ENCODE results near the gene LGALS9B. TPM values are rescaled to one million over a fixed set of nuclear protein-coding genes. Genes with fewer than 3 reads are reported as not detected.
"Not testable (repeated sequence)": the region's sequence is repeated elsewhere in the genome, so short reads cannot be mapped to it uniquely, and the experiment has no call there.

The LGALS9B gene
- total and polyA plus RNA-seq, 4 donors, result 0.21 to 0.67 TPM; not detected in 2

DNA sequence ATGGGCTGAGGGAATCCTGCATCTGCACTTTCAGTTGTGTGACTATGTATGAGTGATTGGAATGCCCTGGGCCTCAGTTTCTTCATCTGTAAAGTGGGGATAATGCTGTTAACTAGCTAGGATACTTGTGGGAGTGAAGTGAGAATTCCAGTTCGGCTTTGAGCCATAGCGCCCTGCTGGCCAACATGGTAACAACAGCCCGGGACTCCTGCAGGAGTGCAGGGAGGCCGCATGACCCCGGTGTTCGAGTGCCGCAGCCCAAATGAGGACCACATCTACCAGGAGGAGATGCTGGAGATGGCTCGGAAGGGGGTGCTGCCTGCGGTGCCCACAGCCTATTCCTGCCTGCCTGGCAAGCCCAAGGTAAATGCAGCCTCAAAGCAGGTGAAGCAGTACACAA, 23.7 kb downstream of the LGALS9B start:
- H3K27me3 ChIP-seq (ENCODE audit: control insufficient read depth in 1 of 2, insufficient read depth in 2 of 2, low read length in 1 of 2); H3K36me3 ChIP-seq (ENCODE audit: control insufficient read depth in 1 of 2, insufficient read depth in 2 of 2, low read length in 1 of 2); ATAC-seq (ENCODE audit: low FRiP score); H3K4me1 ChIP-seq (ENCODE audit: control insufficient read depth in 1 of 2, insufficient read depth in 2 of 2, low read length in 2 of 2); H3K4me3 ChIP-seq (ENCODE audit: low read length in 2 of 2); intact Hi-C loops (cut with DNase I); H3K9me3 ChIP-seq (ENCODE audit: control insufficient read depth, low read length); DNase-seq; H3K27ac ChIP-seq (ENCODE audit: low read depth in 1 of 2, low read length in 2 of 2): not testable (repeated sequence)
- 71 to 76% methylated on average over 2 to 3 of the region's 9 CpGs for WGBS, 2 donors

DNA sequence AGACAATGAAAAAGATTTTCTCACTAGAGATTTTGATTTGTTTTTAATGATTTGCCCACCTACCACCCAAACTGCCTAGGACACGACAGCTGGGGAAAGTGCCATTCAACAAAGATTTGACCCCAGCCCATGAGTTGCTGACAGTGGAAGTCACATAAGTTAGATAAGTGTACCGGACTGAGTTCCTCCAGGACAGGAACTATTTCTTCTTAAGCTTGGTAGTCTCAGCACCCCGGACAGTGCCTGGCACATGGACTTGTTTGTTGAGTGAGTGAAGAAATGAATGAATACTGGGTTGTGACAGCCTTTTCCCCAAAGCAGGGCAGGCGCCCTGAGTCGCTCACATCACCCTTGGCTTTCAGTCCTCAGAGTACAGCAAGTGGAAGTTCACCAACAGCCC, 26.7 kb downstream of the LGALS9B start:
- H3K9me3 ChIP-seq (ENCODE audit: control insufficient read depth, low read length); DNase-seq; H3K4me1 ChIP-seq (ENCODE audit: control insufficient read depth in 1 of 2, insufficient read depth in 2 of 2, low read length in 2 of 2); intact Hi-C loops (cut with DNase I); H3K27ac ChIP-seq (ENCODE audit: low read depth in 1 of 2, low read length in 2 of 2); H3K4me3 ChIP-seq (ENCODE audit: low read length in 2 of 2); H3K27me3 ChIP-seq (ENCODE audit: control insufficient read depth in 1 of 2, insufficient read depth in 2 of 2, low read length in 1 of 2); ATAC-seq (ENCODE audit: low FRiP score); H3K36me3 ChIP-seq (ENCODE audit: control insufficient read depth in 1 of 2, insufficient read depth in 2 of 2, low read length in 1 of 2): not testable (repeated sequence)
- WGBS, 2 donors, result 46 to 53% methylated on average over 3 of the region's 5 CpGs

DNA sequence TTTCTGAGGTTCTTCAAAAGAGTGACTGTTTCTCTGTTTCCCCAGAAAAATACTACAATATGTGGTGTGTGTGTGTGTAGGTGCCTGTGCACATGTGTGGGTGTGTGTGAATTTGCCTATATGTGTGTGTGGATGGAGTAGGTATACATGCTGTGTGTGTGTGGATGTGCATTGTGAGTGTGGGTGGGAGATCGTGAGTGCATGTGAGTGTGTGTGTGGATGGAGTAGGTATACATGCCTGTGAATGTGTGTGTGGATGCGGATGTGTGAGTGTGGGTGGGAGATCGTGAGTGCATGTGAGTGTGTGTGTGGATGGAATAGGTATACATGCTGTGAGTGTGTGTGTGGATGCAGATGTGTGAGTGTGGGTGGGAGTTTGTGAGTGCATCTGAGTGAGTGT, 32.2 kb downstream of the LGALS9B start:
- 86 to 95% methylated on average over 3 of the region's 3 CpGs for WGBS, 2 donors
- H3K36me3 ChIP-seq (ENCODE audit: control insufficient read depth in 1 of 2, insufficient read depth in 2 of 2, low read length in 1 of 2); H3K4me1 ChIP-seq (ENCODE audit: control insufficient read depth in 1 of 2, insufficient read depth in 2 of 2, low read length in 2 of 2); H3K4me3 ChIP-seq (ENCODE audit: low read length in 2 of 2); H3K27me3 ChIP-seq (ENCODE audit: control insufficient read depth in 1 of 2, insufficient read depth in 2 of 2, low read length in 1 of 2); H3K27ac ChIP-seq (ENCODE audit: low read depth in 1 of 2, low read length in 2 of 2); H3K9me3 ChIP-seq (ENCODE audit: control insufficient read depth, low read length); DNase-seq; ATAC-seq (ENCODE audit: low FRiP score); intact Hi-C loops (cut with DNase I): not testable (repeated sequence)

DNA sequence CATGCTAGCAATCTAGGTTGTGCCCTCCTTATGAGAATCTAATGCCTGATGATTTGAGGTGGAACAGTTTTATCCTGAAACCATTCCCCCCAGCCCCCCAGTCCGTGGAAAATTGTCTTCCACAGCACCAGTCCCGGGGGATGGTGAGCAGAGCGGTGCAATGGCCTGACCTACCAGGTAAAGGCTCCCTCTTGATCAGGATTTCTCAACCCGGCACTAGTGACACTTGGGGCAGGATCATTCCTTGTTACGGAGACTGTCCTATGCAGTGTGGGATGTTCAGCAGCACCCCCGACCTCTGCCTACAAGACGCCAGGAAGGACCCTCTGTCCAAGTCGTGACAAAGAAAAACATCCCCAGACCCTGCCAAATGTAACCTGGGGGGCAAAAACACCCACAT, 34.0 kb downstream of the LGALS9B start:
- H3K27ac ChIP-seq (ENCODE audit: low read depth in 1 of 2, low read length in 2 of 2); H3K4me1 ChIP-seq (ENCODE audit: control insufficient read depth in 1 of 2, insufficient read depth in 2 of 2, low read length in 2 of 2); H3K4me3 ChIP-seq (ENCODE audit: low read length in 2 of 2); H3K27me3 ChIP-seq (ENCODE audit: control insufficient read depth in 1 of 2, insufficient read depth in 2 of 2, low read length in 1 of 2); intact Hi-C loops (cut with DNase I); H3K36me3 ChIP-seq (ENCODE audit: control insufficient read depth in 1 of 2, insufficient read depth in 2 of 2, low read length in 1 of 2); H3K9me3 ChIP-seq (ENCODE audit: control insufficient read depth, low read length); DNase-seq; ATAC-seq (ENCODE audit: low FRiP score): not testable (repeated sequence)
- WGBS, 2 donors, result 87% methylated on average over 8 of the region's 8 CpGs

DNA sequence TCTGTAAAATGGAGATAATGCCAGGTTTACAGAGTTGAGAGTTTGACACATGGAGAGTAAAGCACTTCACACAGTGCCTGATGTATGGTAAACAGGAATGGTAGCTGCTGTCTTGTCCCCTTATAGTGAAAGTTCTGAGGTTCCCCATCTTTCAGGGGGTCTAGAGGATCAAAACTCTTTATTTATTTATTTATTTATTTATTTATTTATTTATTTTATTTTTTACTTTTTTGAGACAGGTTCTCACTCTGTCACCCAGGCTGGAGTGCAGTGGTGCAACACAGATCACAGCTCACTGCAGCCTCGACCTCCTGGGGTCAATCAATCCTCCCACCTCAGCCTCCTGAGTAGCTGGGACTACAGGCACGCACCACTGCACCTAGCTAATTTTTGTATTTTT, 40.1 kb downstream of the LGALS9B start:
- WGBS, 2 donors, result 90 to 91% methylated on average over 1 to 2 of the region's 2 CpGs
- H3K27ac ChIP-seq (ENCODE audit: low read depth in 1 of 2, low read length in 2 of 2); H3K4me1 ChIP-seq (ENCODE audit: control insufficient read depth in 1 of 2, insufficient read depth in 2 of 2, low read length in 2 of 2); DNase-seq; intact Hi-C loops (cut with DNase I); ATAC-seq (ENCODE audit: low FRiP score); H3K36me3 ChIP-seq (ENCODE audit: control insufficient read depth in 1 of 2, insufficient read depth in 2 of 2, low read length in 1 of 2); H3K4me3 ChIP-seq (ENCODE audit: low read length in 2 of 2); H3K27me3 ChIP-seq (ENCODE audit: control insufficient read depth in 1 of 2, insufficient read depth in 2 of 2, low read length in 1 of 2); H3K9me3 ChIP-seq (ENCODE audit: control insufficient read depth, low read length): not testable (repeated sequence)

DNA sequence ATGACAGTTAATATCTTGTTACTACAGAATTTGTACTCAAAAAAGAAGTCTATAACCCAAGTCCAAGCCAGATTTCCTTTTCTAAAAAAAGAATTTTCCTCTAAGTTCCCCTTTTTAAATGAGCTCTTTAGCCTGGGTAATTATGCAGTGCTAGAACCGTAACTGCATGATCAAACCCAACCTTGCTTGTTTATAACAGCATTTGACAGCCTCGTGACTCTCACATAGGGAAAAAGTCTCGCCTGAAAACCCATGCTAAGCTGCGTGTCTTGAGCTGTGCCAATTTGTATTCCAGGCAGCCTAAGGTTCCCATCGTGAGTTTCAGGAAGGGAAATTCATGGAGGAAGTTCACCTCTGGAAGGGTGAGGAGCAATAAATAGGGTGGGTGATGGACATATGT, 44.5 kb downstream of the LGALS9B start:
- intact Hi-C loops (cut with DNase I); H3K27ac ChIP-seq (ENCODE audit: low read depth in 1 of 2, low read length in 2 of 2); H3K36me3 ChIP-seq (ENCODE audit: control insufficient read depth in 1 of 2, insufficient read depth in 2 of 2, low read length in 1 of 2); H3K4me1 ChIP-seq (ENCODE audit: control insufficient read depth in 1 of 2, insufficient read depth in 2 of 2, low read length in 2 of 2); H3K4me3 ChIP-seq (ENCODE audit: low read length in 2 of 2); ATAC-seq (ENCODE audit: low FRiP score); H3K27me3 ChIP-seq (ENCODE audit: control insufficient read depth in 1 of 2, insufficient read depth in 2 of 2, low read length in 1 of 2); DNase-seq; H3K9me3 ChIP-seq (ENCODE audit: control insufficient read depth, low read length): not testable (repeated sequence)
- WGBS, 2 donors, result 100% methylated on average over 1 of the region's 5 CpGs; no CpG with 5 or more reads in 1 of the 2 donors

DNA sequence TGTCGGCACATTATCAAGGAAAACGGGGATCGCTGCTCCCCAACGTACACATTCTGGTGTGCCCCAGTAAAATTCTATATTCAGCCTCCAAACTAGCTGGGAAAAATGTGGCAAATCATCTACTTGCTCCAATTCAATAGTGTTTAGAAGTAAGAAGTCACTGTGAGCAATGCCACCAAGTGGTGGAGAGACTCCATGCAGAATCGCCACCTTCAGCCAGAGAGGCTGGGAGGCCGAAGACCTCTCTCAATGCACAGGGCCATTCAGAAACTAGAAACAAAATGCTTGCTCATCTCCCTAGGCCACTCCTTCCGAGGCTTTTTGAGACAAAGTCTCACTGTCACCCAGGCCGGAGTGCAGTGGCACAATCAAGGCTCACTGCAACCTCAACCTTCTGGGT, 48.5 kb downstream of the LGALS9B start:
- H3K4me1 ChIP-seq (ENCODE audit: control insufficient read depth in 1 of 2, insufficient read depth in 2 of 2, low read length in 2 of 2); H3K36me3 ChIP-seq (ENCODE audit: control insufficient read depth in 1 of 2, insufficient read depth in 2 of 2, low read length in 1 of 2); H3K27ac ChIP-seq (ENCODE audit: low read depth in 1 of 2, low read length in 2 of 2); ATAC-seq (ENCODE audit: low FRiP score); H3K27me3 ChIP-seq (ENCODE audit: control insufficient read depth in 1 of 2, insufficient read depth in 2 of 2, low read length in 1 of 2); DNase-seq; intact Hi-C loops (cut with DNase I); H3K9me3 ChIP-seq (ENCODE audit: control insufficient read depth, low read length); H3K4me3 ChIP-seq (ENCODE audit: low read length in 2 of 2): not testable (repeated sequence)
- WGBS, 2 donors, result 92 to 100% methylated on average over 2 to 8 of the region's 8 CpGs

DNA sequence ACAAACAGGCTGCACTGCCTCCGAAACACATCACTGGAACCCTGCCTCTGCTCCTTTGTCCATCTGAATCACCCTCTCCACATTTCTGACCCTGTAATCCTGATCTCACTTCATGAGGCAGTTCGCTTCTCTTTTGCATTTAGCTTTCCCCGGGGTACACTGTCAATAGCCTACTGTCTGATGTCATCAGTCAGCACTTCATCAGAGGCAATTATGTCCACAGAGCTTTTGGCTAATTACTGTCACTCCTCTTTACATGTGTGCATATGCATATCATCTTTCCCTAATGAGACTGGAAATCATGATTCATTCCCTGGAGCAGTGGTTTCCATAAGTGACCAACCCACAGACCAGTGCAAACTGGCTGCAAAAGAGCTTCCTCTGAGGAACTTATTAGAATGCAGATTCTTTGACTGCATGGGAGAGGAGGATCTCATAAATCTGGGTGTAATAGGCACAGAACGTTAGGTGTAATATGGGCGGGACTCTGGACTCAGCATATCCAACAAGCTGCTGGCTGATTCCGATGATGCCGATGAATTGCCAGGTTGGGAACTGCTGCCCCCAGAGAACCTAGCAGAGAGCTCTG, 49.8 kb downstream of the LGALS9B start:
- H3K27me3 ChIP-seq (ENCODE audit: control insufficient read depth in 1 of 2, insufficient read depth in 2 of 2, low read length in 1 of 2); ATAC-seq (ENCODE audit: low FRiP score); H3K36me3 ChIP-seq (ENCODE audit: control insufficient read depth in 1 of 2, insufficient read depth in 2 of 2, low read length in 1 of 2); intact Hi-C loops (cut with DNase I); H3K4me3 ChIP-seq (ENCODE audit: low read length in 2 of 2); DNase-seq; H3K4me1 ChIP-seq (ENCODE audit: control insufficient read depth in 1 of 2, insufficient read depth in 2 of 2, low read length in 2 of 2); H3K27ac ChIP-seq (ENCODE audit: low read depth in 1 of 2, low read length in 2 of 2); H3K9me3 ChIP-seq (ENCODE audit: control insufficient read depth, low read length): not testable (repeated sequence)
- WGBS, 2 donors, result 95 to 97% methylated on average over 4 of the region's 7 CpGs

DNA sequence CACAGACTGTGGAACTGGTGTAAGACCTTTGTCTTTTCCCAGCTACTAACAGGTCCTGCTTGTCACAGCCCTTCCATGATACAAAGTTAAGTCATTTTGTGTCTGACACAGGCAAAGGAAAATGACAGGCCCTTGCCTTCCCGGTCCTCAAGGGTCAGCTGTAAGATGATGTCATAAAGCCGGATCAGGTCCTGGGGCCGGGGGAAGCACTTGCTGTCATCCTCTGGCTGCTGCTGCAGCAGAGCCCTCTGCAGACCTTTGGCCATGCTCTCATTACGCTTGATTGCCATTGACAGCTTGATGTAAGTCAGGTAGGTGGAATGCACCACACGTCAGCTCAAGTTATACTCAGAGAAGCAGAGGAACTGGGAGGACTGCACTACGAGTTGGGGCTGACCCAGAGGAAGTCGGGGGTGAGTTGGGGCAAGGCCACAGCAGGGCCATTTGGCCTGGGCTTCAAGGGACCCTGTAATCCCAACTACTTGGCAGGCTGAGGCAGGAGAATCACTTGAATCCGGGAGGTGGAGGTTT, 50.9 kb downstream of the LGALS9B start:
- H3K36me3 ChIP-seq (ENCODE audit: control insufficient read depth in 1 of 2, insufficient read depth in 2 of 2, low read length in 1 of 2); intact Hi-C loops (cut with DNase I); H3K4me1 ChIP-seq (ENCODE audit: control insufficient read depth in 1 of 2, insufficient read depth in 2 of 2, low read length in 2 of 2); H3K27ac ChIP-seq (ENCODE audit: low read depth in 1 of 2, low read length in 2 of 2); H3K9me3 ChIP-seq (ENCODE audit: control insufficient read depth, low read length); H3K27me3 ChIP-seq (ENCODE audit: control insufficient read depth in 1 of 2, insufficient read depth in 2 of 2, low read length in 1 of 2); ATAC-seq (ENCODE audit: low FRiP score); H3K4me3 ChIP-seq (ENCODE audit: low read length in 2 of 2); DNase-seq: not testable (repeated sequence)
- WGBS, 2 donors, result 85 to 86% methylated on average over 7 of the region's 8 CpGs

All from aorta (tissue), 5 donors.